HG03378 (cell line): Measurements from ENCODE around the gene LYRM4.

ENCODE experiments used
- ATAC-seq: cut with Tn5 transposase; IDR thresholded peaks from one replicate; pipeline ENCODE4 v1.9.1; 2021; ENCODE audit warnings: mild to moderate bottlenecking, moderate library complexity; ENCODE audit not compliant: unreplicated experiment

LYRM4 gene

DNA sequence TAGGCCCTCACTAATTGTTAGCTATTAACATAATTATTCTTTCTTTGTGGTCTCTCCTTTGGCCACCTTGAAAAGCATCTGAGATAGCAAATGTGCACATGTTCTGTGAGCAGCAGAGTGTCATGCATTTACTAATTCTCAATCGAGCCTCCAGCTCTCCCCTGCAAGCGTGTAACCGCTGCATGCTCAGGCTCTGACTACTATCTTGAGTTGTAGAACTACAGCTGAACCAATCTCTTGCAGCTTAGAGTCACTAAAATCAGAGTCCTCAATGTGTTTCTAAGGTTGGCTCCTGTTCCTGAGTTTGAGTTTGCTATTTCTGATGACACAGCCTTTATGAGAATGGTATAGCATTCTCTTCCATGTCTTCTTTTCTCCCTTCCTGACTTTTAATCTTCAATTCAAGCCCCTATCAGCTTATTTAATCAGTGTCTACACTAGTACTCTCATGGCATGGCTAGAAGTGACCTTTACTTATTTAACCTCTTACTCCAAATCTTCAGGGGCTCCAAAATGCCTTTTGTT lies 110.1 kb downstream of the LYRM4 start:
- no peak for ATAC-seq

DNA sequence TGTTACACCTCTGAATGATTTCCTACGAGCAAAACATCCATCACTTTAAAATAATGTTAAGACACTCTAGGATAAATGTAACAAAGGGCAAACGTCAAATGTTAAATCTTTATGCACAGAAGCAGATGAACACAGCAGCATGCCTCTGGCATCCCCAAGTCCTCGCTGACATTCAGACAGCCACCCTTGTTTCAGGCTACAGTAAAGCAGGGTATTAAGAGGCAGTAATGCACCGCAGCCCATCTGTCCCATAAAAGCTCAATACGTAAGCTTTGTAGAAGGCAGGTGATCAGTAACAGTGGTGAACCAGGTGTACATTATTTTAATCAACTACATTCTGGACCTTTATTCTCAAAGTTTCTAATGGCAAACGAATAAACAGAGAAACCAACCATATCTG lies 110.9 kb downstream of the LYRM4 start:
- no peak for ATAC-seq

DNA sequence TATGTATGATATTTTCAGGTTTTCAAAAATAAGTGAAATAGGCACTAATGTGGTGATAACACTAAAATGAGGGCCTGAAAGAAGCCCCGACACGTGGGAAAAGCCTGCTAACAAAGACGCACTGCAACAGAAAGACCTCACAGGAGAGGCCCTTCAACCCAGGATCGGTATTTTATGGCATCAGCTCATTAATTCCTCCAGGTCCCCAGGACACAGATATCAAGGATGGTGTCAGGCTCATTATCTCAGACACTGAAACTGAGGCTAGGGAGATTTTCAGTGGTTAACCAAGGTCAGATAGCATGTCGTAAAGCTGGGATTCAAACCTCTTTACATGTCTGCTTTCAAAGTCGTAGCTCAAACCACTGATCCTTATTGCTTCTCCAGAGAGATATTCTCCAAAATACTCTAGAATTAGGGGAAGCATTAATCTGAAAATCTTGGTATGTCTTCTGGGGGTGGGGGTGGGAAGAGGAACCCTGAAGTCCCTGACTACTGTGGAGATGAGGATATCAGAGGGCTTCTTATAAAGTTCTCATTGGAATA lies 111.5 kb downstream of the LYRM4 start:
- ATAC-seq = no peak

DNA sequence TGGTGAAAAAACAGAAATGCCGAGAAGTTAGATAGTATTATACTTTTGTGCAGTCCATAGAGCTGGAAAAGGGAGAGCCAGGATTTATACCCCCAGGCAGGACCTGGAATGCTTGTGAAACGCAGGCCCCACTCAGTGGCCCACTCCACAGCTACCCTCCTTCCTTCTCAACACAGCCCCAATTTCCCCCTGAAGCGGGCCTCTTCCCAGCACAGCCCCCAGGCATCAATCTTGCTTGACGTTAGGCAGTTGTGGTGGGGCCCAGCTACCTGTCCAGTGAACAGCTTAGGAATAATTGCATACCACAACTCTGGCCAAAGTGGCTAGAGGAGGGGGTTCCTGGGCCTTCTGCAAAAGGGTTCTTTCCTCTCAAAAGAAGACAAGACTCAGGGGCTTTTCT lies 114.4 kb downstream of the LYRM4 start:
- no peak for ATAC-seq

DNA sequence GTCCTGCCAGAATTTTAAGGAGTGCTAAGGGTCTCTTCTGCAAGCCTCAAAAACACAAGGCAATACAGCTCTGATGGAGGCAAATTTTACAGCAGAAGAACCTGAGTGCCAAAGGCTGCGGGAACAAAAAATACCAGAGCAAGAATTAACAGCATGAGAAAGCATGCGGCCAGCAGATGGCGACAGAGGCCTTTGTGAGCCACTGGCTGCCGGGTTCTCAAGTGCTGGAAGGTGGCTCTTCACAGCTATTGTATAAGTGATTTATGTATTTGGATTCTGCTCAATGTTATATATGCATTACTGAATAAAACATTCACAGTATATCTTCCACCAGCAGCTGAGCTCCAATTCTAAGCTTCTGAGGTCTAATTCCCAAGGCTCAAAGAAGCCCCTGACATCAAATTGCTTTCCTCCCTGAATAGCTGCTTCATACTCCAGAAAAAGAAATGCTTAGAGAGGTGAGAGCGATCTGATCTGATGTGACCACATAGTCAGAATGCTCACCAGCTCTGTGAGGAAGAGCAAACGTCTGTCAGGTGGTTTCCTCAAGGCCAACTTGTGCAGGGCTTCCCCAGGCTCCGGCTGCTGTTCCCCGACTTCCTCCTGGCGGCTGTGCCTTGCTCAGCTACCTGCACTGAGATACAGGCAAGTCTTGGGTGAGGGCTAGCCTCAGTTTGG lies 117.0 kb downstream of the LYRM4 start:
- no peak for ATAC-seq

DNA sequence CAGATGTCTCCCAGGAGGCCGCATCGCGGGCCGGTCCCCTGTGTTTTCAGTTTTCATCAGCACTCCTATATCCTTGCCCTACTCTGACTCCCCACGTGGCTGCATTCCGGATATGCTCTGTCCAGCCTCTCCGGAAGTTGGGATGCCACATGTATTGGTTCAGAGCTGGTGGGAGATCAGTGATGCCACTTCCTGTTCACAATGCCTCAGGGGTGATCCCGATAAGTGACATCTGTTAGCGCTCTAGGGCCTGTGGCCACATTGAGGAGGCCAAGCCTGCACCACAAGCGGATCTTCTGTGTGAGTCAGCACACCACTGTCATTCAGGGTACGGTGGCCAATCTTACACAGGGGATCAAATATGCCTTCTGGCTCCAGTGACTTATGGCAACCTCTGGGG lies 117.8 kb downstream of the LYRM4 start:
- ATAC-seq = no peak

DNA sequence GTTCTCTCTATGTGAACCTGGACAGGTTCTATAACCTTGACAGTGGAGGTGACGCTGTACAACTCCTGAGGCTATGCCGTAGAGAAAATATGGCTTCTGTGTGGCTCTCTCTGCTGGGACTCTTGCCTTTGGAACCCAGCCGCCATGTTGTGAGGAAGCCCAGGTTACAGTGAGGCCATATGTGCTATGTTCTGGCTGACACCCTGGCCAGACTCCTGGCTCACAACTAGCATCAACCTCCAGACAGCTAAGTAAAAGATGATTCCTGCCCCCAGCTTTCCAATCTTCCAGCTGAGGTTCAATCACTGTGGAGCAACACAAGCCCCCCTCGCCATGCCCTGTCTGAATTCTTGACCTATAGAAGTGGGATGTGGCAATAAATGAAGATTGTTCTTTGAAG lies 118.6 kb downstream of the LYRM4 start:
- ATAC-seq = no peak

DNA sequence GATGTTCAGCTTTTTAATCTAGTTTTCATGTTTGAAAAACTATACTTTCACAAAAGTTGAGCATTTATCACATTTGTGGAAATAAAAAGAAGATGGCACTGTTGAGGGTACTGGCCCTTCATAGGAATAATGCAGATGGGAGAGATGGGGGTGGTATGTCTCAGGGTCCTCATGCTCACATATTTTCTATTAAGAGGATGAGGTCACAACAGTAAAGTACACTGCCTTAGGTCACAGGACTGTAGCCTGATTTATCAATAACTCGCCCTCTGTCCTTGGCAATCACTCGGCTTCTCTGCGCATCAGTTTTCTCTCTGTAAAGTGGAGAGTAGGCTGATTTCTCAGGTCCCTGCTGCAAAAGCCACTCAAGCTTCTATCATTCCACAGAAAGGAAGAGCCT lies 119.7 kb downstream of the LYRM4 start:
- ATAC-seq = no peak

DNA sequence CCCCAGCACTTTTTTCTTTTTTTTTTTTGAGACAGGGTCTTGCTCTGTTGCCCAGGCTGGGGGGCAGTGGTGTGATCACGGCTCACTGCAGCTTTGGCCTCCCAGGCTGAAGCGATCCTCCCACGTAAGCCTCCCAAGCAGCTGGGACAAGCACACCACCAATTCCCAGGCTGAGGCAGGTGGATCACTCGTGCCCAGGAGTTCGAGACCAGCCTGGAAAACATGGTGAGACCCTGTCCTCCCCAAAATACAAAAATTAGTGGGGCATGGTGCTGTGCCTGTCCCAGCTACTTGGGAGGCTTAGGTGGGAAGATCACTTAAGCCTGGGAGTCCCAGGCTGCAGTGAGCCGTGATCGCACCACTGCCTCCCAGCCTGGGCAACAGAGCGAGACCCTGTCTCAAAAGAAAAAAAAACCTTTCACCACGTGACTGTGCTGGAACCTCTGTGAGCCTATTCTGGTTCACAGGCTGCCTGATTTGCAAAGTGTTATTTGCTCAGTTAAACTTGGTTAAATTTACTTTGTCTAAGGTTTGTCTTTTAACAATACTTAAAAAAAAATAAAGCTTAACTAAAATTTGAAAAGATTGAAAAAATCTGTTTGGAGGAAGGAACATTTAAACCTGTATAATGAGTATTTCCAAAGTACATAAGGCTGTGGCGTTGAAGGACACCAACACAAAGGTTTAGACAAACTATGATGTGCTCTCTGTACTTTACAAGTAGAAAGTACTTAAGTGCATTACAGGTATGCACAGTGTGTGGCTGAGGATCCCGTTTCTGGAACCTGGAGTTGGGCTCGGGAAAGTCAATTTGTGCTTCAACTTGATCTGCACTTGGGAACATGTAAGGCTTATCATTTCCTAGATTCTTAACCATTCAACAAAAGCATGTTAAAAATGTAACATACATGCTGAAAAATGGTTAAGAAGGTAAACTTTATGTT lies 120.7 kb downstream of the LYRM4 start:
- ATAC-seq = no peak

DNA sequence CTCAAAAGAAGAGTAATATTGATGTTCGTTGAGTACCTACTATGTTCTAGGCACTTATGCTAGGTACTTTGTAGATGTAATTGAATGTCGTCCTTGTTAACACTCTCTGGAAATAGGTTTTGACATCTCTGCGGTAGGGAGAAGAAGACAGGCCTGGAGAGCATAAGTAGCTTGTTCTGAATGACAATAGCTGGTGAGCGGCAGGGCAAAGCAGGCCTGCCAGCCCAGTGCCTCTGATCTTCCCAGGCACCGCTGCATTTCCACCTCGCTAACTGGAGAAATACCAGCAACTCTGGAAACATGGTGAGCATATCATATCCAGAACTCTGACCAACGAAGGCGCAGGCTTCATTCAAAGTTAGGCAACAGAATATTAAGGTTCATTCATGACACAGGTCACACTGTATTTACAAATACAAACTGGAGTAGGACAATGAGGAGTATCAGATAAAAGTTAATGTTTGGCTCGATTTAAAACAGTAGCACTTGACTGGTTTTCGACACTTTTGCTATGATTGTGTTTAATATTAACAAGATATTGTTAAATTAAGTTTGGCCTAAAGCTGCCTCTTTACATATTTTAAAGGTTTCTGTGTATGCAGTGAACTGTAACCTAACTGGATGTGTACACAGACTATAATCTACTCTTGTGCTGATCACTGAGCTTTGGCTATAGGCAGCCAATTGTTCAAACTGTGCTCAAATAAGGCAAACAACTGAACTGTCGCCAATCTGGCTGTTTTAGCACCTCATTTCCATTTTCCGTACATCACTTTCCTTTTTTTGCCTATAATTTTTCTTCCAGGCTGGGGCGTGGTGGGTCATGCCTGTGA lies 121.5 kb downstream of the LYRM4 start:
- no peak for ATAC-seq

DNA sequence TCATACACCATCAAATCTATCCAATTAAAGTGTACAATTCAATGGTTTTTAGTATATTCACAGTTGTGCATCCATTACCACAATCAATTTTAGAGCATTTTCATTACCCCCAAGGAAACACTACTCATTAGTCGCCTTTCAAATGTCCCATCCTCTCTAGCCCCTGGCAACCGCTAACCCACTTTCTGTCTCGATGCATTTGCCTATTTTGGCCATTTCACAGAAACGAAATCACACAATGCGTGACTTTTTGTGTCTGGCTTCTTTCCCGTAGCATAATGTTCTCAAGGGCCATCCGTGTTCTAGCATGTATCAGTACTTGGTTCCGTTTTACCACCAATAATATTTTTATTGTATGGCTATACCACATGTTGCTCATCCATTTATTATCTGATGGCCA lies 123.9 kb downstream of the LYRM4 start:
- ATAC-seq = no peak

DNA sequence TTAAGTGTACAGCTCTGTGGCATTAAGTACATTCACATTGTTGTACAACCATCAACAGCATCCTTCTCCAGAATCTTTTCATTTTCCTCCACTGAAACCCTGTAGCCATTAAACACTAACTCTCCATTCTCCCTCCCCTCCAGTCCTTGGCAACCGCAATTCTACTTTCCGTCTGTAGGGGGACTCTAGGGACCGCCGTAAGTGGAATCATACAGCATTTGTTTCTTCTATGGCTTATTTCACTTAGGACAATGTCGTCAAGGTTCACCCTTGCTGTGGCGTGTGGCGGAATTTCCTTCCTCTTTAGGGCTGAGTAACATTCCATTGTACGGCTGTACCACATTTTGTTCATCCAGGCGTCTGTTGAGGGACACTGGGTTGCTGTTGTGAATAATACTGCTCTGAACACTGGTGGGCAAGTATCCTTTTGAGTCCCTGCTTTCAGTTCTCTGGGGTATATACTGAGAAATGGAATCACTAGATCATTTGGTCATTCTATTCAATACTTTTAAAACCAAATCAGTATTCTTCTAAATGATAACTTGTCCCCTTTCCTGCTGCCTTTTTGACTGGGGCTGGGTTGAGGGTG lies 124.9 kb downstream of the LYRM4 start:
- ATAC-seq = no peak

DNA sequence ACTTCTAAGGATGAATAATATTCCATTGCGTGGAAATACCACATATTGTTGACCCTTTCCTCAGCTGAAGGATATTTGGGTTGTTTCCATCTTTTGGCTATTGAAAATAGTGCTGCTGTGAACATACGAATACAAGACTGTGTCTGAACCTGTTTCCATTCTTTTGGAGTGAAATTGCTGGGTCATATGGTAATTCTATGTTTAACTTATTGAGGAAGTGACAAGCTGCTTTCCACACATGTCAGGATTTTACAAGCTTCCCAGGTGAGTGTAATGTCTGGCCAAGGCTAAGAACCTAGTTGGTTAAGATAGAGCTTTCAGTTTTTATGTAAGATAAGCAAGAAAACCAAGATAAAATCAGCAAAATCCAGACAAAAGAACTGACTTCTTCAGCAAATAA lies 126.8 kb downstream of the LYRM4 start:
- ATAC-seq = no peak

DNA sequence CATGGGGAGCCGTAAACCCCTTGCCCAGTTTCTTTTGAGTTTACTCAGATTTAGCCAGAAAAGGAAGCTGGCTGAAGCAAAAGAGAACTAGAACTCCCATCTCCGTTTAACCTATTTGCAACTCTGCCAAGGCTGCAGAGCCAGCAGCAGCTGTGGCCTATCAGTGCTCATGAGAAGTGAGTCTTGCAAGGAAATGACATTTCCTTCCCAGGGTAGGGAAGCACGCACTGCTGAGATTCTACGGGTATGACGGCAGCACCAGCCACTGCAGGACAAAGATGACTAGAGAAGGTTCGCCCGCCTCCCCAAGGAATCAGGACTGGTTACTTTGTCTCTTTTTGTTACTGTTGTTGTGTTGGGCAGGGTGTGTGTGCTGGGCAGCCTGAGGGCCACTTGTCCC lies 128.0 kb downstream of the LYRM4 start:
- ATAC-seq = peak; percentile 87

DNA sequence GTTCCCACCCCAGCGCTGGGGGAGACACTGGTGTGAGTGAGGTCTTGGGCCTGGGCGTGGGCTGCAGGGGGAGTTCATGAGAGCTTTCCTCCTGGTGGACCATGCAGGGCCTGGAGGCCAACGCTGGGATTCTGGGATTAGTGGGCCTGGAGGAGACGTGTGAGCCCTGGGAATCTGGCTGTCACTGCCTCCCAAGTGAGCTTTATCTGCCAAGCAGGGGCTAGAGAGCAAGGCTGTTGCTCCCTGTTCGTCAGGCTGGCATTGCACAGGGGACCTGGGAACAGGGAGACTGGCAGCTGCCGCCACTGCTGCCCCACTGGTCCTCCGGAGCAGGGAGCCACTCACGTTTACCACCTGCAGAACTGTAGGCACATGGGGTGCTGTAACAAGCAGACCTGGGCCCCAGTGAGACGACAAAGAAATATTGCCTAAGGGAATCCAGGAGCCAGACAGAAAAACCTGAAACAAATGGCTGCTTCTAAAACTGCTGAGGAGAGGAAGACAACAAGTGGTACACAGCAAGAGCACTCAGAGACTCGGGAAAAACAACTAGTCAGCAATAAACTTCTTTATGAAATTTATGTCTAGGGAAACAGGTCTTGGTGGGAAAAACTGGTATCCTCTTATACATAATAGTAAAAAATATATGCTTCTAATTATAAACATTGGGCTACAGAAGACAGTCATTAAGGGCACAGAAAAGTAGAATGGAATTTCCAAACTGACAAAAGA lies 130.4 kb downstream of the LYRM4 start:
- no peak for ATAC-seq

DNA sequence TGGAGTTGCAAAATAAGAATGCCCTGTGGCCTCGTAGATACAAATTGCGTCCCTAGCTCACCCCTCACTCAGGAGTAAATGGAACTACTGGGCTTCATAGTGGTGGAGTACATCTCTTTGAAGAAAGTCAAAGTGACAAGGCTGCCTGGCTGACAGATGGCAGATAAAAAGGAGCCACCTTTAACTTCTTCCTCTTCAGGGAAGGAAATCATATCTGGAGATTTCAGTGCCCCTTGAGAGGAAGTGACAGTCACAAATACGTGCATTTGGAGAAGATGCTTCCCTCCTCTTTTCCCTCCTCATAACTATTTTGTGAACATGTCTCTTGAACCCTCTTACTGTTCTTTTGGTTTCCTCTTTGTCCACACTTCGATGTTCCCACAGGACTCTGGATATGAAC lies 132.4 kb downstream of the LYRM4 start:
- ATAC-seq = no peak

DNA sequence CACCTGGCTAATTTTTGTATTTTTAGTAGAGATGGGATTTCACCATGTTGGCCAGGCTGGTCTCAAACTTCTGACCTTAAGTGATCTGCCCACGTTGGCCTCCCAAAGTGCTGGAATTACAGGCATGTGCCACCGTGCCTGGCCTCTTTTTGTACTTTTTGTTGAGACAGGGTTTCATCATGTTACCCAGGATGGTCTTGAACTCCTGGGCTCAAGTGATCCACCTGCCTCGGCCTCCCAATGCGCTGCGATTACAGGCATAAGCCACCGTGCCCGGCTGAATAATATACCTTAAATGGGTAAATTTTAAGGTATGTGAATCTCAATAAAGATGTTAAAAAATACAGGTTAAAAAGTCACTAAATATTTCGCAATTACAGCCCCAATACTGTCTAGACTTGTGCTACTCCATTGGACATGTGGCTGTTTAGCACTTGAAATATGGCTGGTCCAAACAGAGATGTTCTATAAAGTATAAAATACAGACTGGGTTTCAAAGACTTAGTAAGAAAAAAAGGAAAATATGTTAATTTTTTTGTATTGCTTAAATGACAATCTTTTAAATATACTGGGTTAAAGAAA lies 133.6 kb downstream of the LYRM4 start:
- ATAC-seq = no peak

DNA sequence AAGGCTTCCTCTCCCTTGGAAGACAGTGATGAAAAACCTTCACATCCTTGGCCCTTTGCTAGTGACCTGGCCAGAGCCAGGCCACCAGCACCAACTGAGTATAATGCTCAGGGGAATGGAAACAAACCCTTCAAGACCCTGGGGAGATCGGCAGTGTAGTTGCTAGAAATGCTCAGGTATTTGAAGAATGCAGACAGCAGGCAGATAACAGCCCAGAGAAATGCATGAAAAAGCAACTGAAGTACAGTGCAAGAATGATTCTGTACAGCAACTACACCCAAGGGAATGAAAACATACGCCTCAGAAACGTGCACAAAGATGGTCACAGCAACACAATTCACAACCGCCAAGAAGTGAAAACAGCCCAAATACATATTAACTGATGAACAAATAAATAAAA lies 134.5 kb downstream of the LYRM4 start:
- no peak for ATAC-seq

DNA sequence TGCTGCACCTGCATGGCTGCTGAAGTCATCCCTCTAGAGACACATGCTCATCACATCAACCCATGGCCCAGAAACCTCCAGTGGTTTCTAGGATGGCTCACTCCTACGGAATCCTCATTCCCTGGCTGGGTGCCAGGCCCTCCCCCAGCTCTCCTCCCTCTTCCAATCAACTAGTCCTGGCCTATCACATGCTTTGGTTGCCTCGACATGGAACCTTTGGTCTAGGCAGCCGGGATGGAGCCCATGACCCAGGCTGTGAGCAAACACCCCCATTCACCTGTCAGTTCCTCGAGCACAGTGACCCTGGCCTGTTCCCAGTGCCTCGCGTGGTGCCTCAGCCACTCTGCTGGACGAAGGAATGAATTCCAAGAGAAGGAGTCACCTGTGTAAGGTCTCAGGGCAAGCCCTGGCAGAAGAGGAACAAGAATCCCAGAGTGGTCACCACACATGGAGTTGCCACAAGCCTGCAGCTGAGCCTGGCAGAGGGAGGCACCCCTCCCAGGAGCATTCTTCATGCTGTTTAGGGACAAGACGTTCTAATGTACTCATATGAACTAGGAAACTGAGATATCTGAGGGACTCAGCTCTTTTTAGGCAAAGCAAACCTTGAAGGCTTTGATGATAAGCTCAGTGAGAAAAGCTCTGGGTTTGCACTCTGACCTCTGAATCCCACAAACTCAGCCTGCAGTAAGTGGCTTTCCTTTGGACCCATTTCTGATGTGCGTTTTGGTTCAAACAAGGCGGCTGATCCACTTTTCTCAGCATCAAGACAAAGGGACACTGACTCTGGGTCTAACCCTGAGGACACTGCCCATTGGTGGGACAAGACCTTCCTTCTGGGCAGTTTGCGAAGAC lies 135.4 kb downstream of the LYRM4 start:
- no peak for ATAC-seq
